ENCODE results near the gene TM4SF20.

TM4SF20 gene

DNA sequence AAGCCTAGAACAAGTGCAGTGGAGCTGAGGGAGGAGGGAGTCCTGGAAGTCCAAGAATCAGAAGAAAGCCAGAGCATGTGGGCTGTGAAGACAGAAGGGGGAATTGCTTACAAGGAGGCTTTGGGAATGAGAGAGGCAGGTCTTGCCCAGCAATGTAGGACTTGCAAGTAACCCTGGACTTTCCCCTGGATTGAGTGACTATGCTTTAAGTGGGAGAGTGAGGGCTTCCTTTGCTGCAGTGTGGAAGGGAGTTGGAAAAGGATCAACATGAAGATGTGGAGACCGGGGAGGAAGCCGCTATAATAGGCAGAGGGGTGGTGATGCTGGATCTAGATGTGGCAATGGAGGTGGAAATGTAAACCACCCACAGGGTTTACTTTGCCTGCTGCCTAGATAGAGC, 22.4 kb upstream of the TM4SF20 start:
- DNase-seq (ENCODE audit: low spot score), result no peak
- in situ Hi-C loops (cut with MboI; ENCODE audit: low pct_unique_long_range_greater_than_20kb, low sequenced_read_pairs, unreplicated experiment), result no loop called here
- TF ChIP-seq, protein P1, sequence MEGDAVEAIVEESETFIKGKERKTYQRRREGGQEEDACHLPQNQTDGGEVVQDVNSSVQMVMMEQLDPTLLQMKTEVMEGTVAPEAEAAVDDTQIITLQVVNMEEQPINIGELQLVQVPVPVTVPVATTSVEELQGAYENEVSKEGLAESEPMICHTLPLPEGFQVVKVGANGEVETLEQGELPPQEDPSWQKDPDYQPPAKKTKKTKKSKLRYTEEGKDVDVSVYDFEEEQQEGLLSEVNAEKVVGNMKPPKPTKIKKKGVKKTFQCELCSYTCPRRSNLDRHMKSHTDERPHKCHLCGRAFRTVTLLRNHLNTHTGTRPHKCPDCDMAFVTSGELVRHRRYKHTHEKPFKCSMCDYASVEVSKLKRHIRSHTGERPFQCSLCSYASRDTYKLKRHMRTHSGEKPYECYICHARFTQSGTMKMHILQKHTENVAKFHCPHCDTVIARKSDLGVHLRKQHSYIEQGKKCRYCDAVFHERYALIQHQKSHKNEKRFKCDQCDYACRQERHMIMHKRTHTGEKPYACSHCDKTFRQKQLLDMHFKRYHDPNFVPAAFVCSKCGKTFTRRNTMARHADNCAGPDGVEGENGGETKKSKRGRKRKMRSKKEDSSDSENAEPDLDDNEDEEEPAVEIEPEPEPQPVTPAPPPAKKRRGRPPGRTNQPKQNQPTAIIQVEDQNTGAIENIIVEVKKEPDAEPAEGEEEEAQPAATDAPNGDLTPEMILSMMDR (IDR thresholded peaks at IDR 0.05; ENCODE audit: extremely low read depth, insufficient read depth, missing control alignments), result no peak

DNA sequence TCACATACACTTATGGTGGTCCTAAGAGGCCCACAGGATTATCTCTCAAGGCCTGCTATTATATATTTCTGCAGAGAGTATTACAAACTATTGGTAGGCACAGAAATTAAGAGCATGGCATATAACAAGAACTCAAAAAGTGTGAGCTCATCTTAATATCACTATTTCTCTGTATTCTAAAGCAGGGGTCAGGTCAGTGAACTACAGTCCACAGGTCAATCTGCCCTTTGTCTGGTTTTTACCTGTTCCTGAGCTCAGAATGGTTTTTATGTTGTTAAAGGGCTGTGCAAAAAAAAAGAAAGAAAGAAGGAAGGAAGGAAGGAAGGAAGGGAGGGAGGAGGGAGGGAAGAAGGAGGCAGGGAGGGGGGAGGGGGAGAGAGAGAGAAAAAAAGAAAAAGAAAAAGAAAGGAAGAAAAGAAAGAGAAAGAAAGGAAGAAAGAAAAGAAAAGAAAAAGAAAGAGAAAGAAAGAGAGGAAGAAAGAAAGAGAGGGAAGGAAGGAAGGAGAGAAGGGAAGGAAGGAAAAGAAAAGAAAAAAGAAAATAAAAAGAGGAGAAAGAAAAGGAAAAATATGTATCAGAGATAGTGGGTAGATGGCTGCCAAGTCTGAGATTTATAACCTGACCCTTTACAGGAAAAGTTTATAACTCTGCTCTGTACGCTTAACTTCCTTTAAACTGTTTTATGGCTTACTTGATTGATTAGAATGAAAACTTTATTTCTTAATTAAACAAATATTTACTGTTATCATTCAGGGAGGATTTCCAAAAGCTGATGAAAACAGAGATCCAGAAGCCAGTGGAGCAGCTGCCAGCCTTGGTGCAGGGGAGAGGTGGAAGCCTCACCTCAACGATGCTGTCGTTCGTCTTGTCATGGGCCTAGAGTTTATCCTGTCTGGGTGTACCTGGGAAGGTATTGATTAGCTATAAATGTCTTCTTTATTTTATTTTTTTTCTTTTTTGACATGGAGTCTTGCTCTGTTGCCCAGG, 19.9 kb upstream of the TM4SF20 start:
- TF ChIP-seq, protein P1 (IDR thresholded peaks at IDR 0.05; ENCODE audit: extremely low read depth, insufficient read depth, missing control alignments), result no peak
- no peak for DNase-seq (ENCODE audit: low spot score)
- in situ Hi-C loops (cut with MboI; ENCODE audit: low pct_unique_long_range_greater_than_20kb, low sequenced_read_pairs, unreplicated experiment), result no loop called here

- TF ChIP-seq, protein P1 (IDR thresholded peaks at IDR 0.05; ENCODE audit: extremely low read depth, insufficient read depth, missing control alignments), result no peak
- DNase-seq (ENCODE audit: low spot score), result no peak
- in situ Hi-C loops (cut with MboI; ENCODE audit: low pct_unique_long_range_greater_than_20kb, low sequenced_read_pairs, unreplicated experiment), result no loop called here
Observed at GRCh38 chr2:227397562-227397961, 18.5 kb upstream of the TM4SF20 start.

- in situ Hi-C loops (cut with MboI; ENCODE audit: low pct_unique_long_range_greater_than_20kb, low sequenced_read_pairs, unreplicated experiment), result no loop called here
- no peak for DNase-seq (ENCODE audit: low spot score)
- TF ChIP-seq, protein P1 (IDR thresholded peaks at IDR 0.05; ENCODE audit: extremely low read depth, insufficient read depth, missing control alignments), result no peak
Observed at GRCh38 chr2:227395556-227395955, 16.4 kb upstream of the TM4SF20 start.

GRCh38 chr2:227394401-227394800, 15.3 kb upstream of the TM4SF20 start:
- TF ChIP-seq, protein P1 (IDR thresholded peaks at IDR 0.05; ENCODE audit: extremely low read depth, insufficient read depth, missing control alignments), result no peak
- no peak for DNase-seq (ENCODE audit: low spot score)
- in situ Hi-C loops (cut with MboI; ENCODE audit: low pct_unique_long_range_greater_than_20kb, low sequenced_read_pairs, unreplicated experiment), result no loop called here

- in situ Hi-C loops (cut with MboI; ENCODE audit: low pct_unique_long_range_greater_than_20kb, low sequenced_read_pairs, unreplicated experiment), result no loop called here
- DNase-seq (ENCODE audit: low spot score), result no peak
- TF ChIP-seq, protein P1 (IDR thresholded peaks at IDR 0.05; ENCODE audit: extremely low read depth, insufficient read depth, missing control alignments), result no peak
Observed at GRCh38 chr2:227390468-227391256, 11.6 kb upstream of the TM4SF20 start.
